Ammon's horn (tissue), 1 donor: ENCODE results near the gene PPP6R1.

Source experiments
- DNase-seq: peaks from one replicate; pipeline ENCODE4 v3.0.0-alpha.2; 2016; ENCODE audit warnings: low spot score

The PPP6R1 gene

GRCh38 chr19:55257461-55258420 lies 1.1 kb downstream of the PPP6R1 start:
- DNase-seq: no peak

DNA sequence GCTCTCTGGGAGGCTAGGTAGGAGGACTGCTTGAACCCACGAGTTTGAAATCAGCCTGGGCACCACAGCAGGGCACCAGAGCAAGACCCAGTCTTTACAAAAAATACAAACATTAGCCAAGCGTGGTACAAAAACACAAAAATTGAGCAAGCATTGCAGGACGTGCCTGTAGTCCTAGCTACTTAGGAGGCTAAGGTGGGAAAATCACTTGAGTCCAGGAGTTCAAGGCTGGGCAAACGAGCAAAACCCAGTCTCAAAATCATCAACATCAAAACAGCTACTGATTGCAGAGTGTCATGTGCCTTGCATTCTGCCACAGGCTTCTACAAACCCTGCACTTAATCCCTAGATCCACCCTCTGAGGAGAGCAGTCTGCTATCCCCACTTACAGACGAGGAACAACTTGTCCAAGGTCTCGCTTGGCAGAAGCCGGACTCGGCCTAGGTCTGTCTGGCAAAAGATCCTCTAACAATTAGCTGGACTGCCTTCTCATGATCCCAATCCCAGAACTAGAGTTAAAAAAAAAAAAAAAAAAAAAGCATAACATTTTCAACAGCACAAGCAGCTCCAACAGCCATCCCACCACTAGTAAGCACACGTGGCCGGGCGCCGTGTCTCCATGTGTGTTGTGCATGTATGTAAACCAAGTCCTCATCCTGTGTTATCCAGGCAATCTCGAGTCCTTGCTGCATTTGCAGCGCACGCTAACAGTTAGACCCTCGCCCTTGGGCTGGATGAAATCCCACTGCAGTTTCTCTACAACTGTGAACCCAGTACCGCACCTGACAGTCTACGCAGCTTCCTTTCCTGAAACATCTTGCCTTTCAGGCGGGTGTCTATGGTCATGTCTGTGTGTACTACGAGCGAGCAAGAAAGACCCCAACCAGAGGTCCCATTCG lies 2.0 kb downstream of the PPP6R1 start:
- DNase-seq: no peak

GRCh38 chr19:55255618-55256423 lies 3.0 kb downstream of the PPP6R1 start:
- DNase-seq: no peak

DNA sequence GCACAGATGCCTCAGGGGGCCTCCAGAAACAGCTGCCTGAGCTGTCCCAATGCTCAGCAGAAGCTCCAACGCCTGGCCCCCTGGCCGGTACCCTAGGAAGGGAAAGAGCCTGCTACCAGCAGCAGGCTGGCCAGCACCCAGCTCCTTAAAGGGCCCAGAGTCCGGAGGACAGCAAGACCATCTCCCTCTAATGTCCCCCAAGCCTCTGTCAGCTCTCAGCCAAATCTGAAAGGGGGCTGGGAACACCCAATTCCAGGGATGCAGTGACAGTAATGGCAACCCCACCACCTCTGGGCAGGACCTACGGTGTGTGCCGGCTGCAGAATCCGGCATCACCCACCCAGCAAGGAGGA lies 4.2 kb downstream of the PPP6R1 start:
- DNase-seq: no peak

DNA sequence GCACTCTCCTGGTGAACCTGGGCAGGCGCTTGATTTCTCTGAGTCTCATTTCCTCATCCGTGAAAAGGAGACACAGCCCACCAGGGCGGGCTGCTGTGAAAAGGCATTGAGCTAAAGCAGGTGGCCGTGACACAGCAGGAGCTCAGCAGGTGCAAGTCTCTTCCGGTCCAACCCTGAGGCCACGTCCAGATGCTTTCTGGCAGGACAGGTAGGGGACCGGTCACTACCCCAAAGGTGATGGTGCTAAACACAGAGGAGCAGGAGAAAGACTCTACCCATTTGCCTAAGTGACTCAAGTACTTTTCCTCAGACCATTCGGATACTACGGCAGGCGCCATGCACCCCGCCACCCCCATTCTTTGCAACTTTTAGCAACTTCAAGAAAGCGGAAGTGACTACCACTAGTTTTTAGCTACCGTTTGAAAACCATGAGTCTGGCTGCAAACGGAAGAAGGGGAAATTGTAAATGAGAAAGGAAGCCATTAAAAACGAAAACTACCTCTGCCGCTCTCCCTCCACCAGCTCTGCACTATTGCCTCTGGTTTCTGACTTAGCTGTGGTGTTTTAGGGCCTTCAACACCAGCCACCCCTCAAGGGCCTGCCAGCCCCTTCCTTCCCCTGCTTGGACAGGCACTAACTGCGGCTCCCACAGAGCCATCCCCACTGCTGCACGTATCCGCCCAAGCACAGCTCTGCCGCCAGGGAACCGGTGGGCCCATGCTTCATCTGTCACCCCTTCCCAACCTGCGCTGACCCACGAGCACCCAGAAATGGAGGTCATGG lies 4.8 kb downstream of the PPP6R1 start:
- DNase-seq: no peak

DNA sequence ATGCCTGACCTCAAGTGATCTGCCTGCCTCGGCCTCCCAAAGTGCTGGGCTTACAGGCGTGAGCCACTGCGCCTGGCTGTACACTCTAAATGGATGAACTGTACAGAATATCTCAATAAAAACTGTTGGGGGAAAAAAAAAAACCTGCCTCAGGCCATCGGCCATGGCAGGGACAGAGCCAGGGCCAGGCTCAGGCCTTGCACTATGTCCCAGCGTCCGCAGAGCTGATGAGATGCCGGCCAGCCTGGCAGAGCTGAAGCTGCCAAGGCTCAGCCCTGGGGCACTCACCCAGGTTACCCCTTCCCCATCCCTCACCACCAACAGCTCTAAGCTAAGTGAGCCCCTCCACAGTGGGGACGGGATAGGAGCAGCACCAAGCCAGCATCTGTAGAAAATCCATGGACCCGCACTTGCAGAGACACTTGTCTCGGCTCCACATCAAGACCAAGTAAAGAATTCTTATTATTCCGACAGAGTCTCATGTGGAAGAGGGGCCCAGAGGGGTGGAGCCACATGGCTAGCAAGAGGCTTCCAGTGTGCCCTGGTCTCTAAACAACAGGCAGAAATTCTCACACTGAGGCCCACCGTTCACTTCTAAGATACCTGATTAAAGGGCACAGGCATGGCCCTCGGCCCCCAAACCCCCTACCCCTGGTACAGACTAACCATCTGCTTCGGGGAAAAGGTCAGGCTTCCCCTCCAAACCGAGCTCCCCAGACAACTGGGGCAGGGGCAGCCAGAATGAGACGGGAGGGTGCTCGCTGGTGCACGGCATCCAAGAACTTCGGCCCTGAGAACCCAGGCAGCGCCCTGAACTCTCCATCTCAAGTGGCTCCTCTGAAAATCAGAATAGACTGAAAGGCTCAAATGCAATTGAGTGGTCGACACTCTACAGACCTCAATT lies 5.8 kb downstream of the PPP6R1 start:
- DNase-seq: no peak

DNA sequence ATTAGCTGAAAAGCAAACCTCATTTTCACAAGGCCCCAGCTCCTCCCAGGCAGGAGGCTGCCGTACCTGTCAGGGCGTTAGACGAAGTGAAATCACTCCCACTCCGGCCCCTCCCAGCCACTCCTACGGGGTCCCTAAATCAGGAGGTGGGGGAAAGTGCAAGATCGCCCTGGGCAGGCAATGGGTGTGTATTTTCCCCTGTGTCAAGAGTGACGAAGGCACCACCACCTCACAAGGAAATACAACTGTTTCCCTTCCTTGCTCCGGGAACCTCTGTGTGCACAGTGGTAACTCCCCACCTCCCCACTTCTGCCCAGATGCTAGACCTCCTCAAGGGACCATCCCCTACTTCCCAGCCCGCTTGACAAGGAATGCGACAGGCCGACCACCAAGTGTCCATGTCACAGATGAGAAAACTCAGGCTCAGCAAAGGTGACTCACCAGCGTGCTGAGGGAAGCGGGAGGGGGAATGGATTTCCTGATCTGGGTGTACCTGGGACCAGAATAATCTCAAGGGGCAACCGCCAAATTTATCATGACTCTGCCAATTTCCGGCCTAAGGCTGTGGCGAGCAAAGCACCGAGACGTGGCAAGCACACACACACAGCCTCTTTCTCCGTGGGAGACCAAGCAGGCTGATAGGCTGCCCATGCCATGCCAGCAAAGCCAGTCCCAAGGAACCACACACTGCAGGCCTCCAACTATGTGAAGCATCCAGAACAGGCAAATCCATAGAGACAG lies 7.3 kb downstream of the PPP6R1 start:
- no peak for DNase-seq

- DNase-seq: no peak
These were observed 8.4 kb downstream of the PPP6R1 start for GRCh38 chr19:55250262-55251036.

DNA sequence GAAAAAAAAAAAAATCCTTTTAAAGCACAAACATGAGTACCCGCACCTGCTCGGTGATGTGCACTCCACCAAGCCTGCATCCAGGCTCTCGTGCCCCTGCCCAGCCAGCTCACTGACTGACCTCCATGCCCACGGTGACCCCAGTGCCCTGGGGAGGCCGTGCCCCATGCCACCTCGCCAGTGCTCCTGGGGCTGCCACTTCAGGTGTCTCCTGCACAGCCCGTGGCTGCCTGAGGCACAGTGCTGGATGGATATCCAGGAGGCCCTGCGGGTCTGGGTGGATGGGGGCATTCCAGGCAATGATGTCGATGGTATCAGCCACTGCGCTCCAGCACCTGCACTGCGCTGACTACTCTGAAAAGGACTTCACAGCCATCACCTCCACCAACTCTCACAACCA lies 9.0 kb downstream of the PPP6R1 start:
- no peak for DNase-seq

GRCh38 chr19:55248704-55249103 lies 10.1 kb downstream of the PPP6R1 start:
- no peak for DNase-seq

- no peak for DNase-seq
These were observed 10.6 kb downstream of the PPP6R1 start for GRCh38 chr19:55248166-55248675.

DNA sequence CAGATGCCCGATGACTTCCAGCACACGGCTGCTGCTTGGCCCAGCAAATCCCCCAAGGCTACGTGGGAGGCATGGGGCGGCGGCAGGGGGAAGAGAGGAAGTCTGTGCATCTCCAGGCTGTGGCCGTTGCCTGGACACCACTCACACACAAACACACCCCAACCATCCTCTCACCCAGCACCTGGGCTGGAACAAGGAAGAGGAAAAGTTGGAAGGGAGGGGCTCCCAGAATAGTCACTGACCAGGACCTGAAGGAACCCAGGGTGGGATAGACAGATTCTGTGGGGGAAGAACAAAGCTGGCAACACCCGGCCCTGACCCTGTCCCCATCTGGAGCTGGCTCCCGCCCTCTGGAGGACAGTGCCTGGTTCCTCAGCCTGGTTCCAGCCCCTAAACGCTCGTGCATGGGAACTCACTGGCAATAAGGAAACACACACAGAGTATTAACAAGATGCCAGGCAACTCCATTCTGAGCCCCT lies 11.2 kb downstream of the PPP6R1 start:
- no peak for DNase-seq

DNA sequence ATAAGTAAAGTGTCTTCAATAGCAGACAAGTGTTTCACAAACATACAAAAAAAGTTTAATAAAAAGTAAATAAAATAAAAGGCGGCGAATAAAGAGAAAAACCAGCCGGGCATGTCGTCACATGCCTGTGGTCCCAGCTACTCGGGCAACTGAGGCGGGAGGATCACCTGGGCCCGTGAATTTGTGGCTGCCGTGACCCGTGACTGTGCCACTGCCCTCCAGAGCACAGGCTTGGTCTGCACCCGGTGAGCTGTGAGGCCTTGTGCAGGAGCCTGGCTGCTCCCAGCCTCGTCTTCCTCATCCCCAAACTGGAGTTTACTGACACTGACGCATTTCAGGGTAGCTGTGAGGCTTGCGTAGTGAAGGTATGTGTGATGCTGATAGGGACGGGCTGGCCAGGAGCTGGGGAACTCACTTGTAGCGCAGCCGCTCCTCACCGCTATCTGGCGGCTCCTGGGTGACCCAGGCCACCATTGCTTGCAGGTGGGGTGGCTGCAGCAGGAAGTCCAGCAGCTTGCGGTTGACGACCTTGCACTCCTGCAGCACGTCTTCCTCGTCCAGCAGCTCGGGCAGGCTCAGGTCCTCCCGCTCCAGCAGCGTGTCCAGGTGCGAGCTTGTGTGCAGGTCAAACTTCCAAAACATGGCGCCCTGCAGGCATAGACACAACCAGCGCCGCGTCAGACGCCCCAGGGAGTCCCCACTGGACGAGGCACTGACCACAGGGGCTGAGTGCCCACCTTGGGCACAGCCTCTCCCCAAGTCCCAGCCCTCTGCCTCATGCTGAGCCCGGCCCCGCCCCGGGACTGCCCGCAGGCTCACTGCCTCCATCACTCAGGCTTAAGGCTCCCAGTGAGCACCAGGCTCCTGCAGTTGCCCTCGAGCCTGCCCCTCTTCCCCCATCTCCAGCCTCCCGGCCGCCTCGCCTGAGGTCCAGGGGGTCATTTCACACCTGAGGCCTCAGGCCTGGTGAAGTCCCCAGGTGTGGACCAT lies 12.1 kb downstream of the PPP6R1 start:
- no peak for DNase-seq

- DNase-seq: no peak
These were observed 13.4 kb downstream of the PPP6R1 start for GRCh38 chr19:55245236-55245904.

DNA sequence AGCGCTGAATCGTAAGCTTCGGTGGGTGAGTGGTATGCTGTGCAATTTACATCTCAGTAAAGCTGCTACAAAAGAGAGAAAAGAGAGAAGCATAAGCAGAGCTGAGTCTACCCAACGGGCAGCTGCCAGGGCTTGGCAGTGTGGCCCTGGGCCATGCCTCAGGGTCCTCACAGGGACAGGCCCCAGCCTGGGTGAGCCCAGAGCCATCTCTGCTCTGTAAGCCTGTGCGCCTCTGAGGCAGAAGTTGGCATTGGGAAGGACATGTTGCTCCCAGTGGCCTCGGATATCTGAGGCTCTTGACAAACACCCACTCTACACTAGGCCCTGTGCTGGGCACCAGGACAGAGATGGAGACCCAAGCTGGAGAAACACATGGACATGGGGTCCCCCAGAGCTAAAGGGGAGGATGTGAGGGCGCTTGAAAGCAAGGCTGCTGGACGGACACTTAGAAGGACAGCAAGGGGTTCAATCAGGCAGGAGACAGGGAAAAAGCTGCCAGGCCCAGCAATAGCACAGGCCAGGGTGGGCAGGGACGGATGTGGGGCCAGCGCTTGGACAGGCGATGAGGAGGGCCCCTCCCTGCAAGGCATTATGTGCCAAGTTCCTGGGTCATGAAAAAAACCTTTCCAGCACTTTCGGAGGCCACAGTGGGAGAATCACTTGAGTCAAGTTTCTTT lies 14.7 kb downstream of the PPP6R1 start:
- no peak for DNase-seq

DNA sequence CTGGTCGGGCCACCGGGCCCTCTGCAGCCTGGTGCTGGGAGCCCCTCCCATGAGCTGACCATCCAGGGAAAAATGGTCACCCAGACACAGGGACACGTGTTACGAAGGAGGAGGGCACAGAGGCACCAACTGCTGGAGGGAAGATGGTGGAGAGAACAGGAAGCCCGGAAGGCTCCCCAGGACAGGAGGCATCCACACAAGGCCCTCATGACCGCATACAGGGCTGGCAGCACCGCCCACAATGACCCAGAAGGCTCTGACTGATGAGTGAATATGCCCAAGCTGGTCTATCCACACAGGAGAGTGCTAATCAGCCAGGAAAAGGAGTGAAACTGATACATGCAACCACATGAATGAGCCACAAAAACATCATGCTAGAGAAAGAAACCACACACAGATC lies 16.3 kb downstream of the PPP6R1 start:
- no peak for DNase-seq
